Mammary epithelial cell (primary cell): Measurements from ENCODE around the gene SMC6.

Source experiments
- CTCF ChIP-seq, 2 donors: IDR thresholded peaks in 1 of 2; conservative IDR thresholded peaks in 1 of 2; 2 replicates each; pipeline ENCODE4 v1.5.1; 2011 to 2012; ENCODE audit warnings: inconsistent platforms in 2 of 2, low read length in 2 of 2, mild to moderate bottlenecking in 2 of 2, control low read depth in 1 of 2, low read depth in 1 of 2; ENCODE audit not compliant: insufficient read depth in 1 of 2; ENCODE audit errors: extremely low read depth in 1 of 2
- EZH2 ChIP-seq: IDR thresholded peaks from 2 replicates; pipeline ENCODE4 v1.6.1; 2012; ENCODE audit warnings: low read length, inconsistent platforms, borderline replicate concordance

GRCh38 chr2:17616405-17616804 lies 137.2 kb downstream of the SMC6 start:
- TF ChIP-seq CTCF (conservative IDR thresholded peaks at IDR 0.05 in 1 of 2, IDR thresholded peaks at IDR 0.05 in 1 of 2; ENCODE audit: extremely low read depth in 1 of 2, insufficient read depth in 1 of 2, low read depth in 1 of 2, low read length in 2 of 2) (no peak), EZH2 (no peak)
